IPS-NIHi11 (cell line): ENCODE data around the gene ZPBP.

Experiments
- DNase-seq: peaks from one replicate; pipeline ENCODE4 v3.0.0; 2012; ENCODE audit warnings: mixed read lengths, low spot score

The ZPBP gene

GRCh38 chr7:50092579-50093491 lies at the start of gene ZPBP:
Gene ZPBP (minus strand): TSS chr7:50093246. CDS start chr7:50093194, 52 bp downstream.
- DNase-seq, result peak; percentile 35

GRCh38 chr7:50142425-50143017 lies 49.5 kb upstream of the ZPBP start:
- DNase-seq, result no peak

- DNase-seq, result no peak
Measured at GRCh38 chr7:50141854-50142253, 48.8 kb upstream of the ZPBP start.

- no peak for DNase-seq
Measured at GRCh38 chr7:50141131-50141530, 48.1 kb upstream of the ZPBP start.

GRCh38 chr7:50140688-50141087 lies 47.6 kb upstream of the ZPBP start:
- no peak for DNase-seq

GRCh38 chr7:50138101-50138500 lies 45.1 kb upstream of the ZPBP start:
- no peak for DNase-seq

GRCh38 chr7:50125766-50126165 lies 32.7 kb upstream of the ZPBP start:
- DNase-seq, result no peak

GRCh38 chr7:50121286-50121685 lies 28.2 kb upstream of the ZPBP start:
- no peak for DNase-seq

GRCh38 chr7:50119815-50120637 lies 27.0 kb upstream of the ZPBP start:
- peak; percentile 48 for DNase-seq

- DNase-seq, result no peak
Measured at GRCh38 chr7:50112250-50112649, 19.2 kb upstream of the ZPBP start.

- no peak for DNase-seq
Measured at GRCh38 chr7:50101873-50102272, 8.8 kb upstream of the ZPBP start.

- no peak for DNase-seq
Measured at GRCh38 chr7:50095634-50096033, 2.6 kb upstream of the ZPBP start.

GRCh38 chr7:50088463-50089129 lies 4.5 kb downstream of the ZPBP start:
- no peak for DNase-seq

- DNase-seq, result peak; percentile 11
Measured at GRCh38 chr7:50085344-50085743, 7.7 kb downstream of the ZPBP start.

- DNase-seq, result no peak
Measured at GRCh38 chr7:50073093-50073492, 20.0 kb downstream of the ZPBP start.

GRCh38 chr7:50069613-50070012 lies 23.4 kb downstream of the ZPBP start:
- DNase-seq, result peak; percentile 45

GRCh38 chr7:50068850-50069551 lies 24.0 kb downstream of the ZPBP start:
- DNase-seq, result peak; percentile 71

GRCh38 chr7:50068026-50068425 lies 25.0 kb downstream of the ZPBP start:
- peak; percentile 27 for DNase-seq

- no peak for DNase-seq
Measured at GRCh38 chr7:50062951-50063350, 30.1 kb downstream of the ZPBP start.

GRCh38 chr7:50056131-50056530 lies 36.9 kb downstream of the ZPBP start:
- DNase-seq, result no peak

- no peak for DNase-seq
Measured at GRCh38 chr7:50047716-50048115, 45.3 kb downstream of the ZPBP start.
